Activated T-cell treated with anti-CD3 and anti-CD28 coated beads, Interleukin-2, amount 50 U/mL, for 48 hours (primary cell): ENCODE results near the gene STX8.

Source experiments
- DNase-seq, 2 experiments: peaks; one replicate each; pipeline ENCODE4 v3.0.0-alpha.2; 2020

The STX8 gene

DNA sequence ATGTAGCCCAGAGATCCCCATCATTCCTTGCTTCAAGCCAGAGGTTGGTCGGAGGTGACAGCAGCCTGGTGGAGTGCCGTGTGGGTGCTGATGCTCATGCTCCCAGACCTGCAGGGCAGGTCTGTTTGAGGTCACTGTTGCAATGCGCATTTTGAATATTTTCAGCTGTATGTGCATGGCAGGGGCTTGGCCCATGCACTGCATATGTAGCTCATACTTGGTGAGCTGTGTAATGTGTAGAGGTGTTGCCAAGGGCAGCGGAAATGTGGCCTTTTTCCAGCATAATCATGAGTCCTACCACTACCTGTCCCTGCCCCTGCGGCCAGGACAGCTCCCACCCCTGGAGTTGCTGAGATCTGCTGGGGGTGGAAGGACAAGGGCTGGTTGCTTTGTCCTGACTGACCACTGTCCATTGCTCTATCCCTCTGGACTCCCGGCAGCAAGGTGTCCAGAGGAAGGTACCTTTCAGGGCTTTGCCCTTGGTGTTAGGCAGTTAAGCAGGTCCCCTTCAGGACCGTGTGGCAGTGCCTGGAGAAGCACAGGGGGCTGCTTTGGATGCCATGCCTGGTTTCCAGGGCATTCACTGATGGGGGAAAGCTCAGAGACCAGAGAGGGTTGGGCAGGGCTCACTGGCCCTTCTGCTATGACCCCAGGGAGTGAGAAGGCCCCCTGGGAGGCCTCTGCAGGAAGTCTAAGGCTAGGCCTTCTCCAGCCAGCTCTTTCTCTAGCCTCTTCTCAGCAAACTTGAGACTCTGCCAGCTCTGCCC lies 339.2 kb downstream of the STX8 start:
- DNase-seq = no peak

DNA sequence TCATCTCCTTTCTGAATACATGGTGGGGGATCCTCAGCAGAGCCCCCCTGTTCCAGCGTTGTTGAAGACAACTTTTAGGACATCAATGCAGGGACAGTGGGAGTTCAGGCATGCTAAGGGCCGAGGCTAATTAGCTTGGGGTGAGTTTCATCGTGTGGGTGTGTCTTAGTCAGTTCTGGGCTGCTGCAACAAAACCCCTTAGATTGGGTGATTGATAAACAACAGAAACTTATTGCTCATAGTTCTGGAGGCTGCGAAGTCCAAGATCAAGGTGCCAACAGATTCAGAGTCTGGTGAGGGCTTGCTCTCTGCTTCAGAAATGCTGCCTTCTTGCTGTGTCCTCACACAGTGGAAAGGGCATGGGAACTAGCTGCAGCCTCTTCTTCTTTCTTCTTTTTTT lies 340.3 kb downstream of the STX8 start:
- peak; percentile 47 to 49 for DNase-seq

DNA sequence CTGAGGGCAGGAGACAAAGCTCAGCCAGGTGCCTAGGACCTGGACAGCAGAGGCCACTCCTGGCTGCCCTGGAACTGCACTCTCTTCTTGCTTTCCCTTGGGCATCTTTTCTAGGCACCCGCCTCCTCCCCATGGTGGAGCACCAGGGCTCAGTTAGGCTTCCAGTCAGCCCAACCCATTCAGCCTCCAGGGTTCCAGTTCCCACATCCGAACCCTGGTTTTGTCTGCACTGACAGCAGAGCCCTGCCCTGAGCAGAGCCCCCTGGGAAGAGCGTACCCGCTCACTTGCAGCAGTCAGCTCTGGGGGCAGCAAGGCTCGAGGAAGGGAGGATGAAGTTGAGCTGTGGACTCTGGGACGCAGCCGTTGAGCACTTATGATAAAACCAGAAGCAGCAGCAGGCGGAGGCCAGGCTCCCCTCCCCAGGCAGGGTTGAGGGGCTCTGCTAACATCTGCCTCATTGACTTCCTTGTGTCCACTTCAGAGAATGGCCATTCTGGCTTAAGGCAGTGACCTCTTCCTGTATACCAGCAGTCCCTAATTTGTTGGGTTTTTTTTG lies 341.2 kb downstream of the STX8 start:
- DNase-seq = no peak

DNA sequence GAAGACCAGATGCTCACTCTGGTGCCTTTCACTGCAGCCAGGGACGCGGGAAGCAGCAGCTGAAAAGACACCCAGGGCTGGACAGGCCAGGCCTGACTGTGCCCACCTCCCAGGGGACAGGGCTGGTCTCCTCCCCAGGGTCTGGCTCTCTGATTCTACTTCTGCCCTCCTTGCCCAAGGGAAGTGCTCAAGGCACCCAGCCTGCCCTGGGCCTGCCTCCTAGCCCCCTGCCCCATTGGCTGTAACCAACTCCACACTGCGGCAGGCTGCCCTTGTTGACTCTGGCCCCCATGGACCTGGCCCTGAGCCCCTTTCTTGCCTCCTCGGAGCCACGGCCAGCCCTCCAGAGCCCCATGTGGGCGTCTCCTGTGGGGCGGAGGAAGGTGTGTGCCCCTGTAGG lies 341.9 kb downstream of the STX8 start:
- no peak for DNase-seq

DNA sequence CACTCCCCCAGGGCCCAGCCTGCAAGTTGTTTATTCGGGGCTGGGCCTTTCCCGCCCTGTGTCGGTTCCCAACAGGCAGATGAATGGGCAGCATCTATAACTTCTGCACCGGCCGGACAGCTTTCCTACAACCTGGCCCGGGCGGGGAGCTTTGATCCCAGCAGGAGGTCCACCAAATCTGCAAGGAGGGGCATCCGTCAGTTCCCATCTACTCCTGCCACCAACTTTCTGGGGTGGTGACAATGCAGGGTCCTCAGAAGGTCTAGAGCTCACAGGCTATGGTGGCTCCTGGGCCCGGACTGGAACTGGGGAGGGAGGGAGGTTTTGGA lies 342.4 kb downstream of the STX8 start:
- no peak for DNase-seq

DNA sequence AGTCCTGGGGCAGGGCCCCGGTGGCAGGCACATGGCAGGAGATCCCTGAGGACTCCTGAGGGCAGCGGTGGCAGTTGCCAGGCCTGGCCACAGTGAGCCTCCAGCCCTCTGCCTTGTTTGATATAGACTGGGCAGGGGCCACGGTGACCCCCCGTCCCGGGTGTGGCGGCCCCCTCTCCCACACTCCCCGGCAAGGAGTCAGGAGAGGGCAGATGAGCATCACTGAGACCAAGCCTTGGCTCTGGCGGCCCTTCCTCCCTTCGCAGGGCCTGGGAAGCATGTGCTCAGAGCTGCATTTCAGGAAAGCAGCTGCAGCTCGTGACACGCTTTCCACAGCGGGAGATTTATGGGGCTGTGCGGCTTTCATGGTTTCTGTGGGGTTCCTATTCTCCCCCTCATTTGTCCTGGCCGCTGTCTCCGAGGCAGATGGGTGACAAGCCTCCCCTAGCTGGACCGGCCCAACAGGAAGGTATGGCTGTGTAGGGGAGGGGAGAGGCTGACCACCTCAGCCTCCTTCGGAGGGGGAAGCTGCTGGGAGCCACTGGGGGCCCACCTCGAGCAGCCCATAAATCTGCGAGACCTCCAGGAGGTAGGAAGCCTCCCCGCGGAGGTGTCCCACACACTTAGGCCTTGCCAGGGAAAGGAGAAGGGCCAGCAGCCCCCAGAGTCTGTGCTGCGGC lies 342.9 kb downstream of the STX8 start:
- no peak for DNase-seq

DNA sequence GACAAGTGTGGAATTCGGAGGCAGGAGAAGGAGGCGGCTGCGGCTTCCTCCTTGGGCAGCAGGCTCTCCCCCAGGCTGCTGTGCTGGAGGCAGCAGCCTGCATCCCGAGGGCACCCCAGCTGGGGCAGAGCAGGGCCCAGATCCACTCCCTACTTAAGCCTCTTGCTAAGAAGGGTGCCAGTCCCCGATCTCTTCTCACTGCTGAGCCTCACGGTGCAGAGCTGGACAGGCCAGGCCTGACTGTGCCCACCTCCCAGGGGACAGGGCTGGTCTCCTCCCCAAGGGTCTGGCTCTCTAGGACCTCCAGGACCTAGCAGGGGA lies 343.5 kb downstream of the STX8 start:
- no peak for DNase-seq

DNA sequence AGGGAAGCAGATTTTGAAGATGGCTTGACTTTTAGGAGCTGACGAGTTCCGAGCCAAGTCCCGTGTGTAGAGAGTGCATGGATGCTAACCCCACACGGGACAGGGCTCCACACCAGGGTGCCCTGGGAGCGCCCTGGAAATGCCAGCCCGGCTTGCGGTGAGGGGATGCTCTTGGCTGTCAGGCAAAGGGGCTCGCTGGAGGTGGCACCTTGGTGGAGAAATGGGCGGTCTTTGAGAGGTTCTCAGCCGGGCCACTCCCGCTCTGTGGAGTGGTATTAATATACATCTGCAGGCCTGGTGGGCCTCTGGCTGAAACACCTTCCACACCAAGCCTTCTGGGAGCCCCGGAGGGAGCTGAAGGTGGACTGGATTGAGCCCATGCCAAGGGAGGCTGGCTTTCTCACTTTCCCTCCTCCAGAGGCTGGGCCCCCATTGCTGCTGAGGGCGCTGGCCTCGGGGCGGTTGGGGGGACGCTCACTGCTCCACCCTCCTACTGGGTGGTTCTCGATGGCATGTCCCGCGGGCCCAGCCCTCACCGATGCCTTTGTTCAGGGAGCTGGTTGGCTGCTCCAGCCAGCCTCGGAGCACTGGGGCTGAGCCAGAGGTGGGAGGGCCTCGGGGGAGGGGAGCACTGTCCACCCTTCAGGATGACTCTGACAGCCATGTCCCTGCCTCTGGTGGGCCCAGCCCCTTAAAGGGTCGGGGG lies 344.0 kb downstream of the STX8 start:
- no peak for DNase-seq

DNA sequence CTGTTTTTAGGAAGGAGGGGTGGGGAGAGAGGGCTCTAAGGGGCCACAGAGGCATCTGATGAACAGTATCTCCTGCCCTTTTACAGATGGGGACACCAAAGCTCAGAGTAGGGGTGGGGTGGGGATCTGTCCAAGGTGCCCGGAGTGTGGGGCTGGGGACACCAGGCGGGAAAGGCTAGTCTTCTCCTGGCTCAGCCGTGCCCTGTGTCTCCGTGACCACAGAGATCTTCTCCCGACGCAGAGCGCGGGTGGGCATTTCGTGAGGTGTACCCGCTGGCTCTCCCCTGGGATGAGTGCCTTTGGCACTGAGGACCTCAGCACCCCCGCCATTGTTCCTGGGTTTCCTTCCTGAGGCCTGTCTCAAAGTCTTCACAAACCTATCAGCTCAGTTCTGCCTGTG lies 344.8 kb downstream of the STX8 start:
- DNase-seq = no peak

DNA sequence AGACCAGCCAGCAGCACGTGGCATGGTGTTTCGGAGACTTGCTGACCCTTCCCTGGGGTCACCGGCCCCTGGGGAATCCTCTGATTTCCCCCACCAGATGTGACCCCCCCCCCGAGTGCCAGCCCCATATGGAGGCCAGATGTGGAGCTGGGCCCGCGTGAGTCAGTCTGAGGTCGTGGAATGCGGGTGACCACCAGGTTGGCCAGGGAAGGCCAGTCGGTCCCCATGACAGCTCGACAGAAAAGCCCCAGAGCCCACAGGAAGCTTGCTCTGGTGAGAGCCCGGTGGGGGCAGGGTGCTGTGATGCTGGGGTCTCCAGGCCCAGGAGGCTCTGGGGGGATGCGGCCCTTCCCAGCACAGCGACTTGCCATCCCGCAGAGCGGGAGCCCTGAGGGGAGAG lies 345.3 kb downstream of the STX8 start:
- DNase-seq = no peak

DNA sequence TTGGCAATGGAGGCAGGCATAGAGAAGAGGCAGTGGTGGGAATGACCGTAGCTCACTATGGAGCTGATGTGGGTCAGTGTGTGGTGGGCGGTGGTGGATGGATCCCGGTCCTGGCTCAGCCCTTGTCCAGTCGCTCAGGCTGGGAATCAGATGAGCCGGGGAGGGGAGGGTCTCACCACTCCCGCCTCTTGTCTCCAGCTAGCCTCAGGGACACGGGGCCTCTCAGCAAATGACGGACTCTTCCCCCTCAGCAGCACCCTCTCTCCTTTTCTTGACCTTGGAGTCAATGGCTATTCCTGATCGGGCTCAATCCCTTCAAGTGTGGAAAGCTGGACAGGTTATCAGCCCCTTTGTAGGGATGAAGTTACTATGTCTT lies 345.8 kb downstream of the STX8 start:
- DNase-seq = no peak

DNA sequence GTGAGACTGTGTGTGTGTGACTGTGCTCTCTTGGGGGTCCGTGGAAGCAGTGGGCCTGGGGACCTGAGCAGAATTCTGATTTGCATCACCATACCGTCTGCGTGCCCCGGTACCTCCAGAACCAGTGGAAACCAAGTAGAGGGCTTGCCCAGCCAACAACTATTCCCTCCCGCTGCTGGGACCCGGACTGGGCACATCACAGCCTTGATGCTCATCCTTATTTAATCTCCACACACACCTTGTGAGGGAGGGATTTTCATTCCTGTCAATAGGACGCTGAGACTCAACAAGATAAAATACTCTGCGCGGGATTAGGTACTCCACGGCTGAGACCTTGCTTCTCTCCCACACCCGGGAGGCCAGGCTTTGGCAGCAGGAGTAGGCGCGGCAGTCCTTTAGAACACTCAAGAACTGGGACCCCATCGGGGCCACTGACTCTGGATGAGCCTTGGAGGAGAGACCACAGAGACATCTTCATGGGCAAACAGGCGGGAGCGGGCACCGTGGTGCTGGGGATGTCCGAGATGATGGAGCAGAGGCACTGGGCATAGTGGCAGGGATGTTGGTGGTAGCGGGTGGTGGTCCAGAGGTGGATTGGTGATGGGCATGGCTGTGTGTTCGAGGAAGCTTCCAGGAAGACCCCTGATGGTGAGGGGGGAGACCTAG lies 346.3 kb downstream of the STX8 start:
- no peak for DNase-seq

DNA sequence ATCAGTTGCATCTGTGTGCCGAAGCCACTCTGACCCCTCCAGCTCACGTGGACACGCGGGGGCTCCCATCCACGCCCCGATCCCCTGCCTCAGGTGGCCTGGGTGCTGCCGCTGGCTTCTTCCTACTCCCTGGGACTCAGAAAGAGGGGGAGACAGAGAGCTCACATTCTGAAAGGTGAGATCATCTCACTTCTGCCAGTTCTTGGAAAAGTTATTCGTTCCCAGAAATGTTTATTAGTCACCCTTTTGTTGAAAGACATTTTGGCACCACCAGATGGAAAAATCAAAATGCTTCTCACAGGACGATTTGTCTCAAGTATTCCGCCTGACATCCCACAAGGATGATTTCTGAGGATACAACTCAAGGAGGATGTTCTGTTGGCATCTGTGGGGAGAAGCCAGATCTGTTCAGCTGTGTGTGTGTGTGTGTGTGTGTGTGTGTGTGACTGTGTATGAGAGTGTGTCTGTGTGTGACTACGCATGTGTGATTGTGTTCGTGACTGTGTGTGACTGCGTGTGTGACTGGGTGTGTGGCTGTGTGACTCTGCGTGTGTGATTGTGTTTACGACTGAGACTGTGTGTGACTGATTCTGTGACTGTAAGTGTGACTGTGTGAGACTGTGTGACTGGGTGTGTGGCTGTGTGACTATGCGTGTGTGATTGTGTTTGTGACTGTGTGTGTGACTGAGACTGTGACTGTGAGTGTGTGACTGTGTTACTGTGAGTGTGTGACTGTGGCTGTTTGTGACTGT lies 347.0 kb downstream of the STX8 start:
- DNase-seq = peak in 1 of 2 experiments; percentile 44

DNA sequence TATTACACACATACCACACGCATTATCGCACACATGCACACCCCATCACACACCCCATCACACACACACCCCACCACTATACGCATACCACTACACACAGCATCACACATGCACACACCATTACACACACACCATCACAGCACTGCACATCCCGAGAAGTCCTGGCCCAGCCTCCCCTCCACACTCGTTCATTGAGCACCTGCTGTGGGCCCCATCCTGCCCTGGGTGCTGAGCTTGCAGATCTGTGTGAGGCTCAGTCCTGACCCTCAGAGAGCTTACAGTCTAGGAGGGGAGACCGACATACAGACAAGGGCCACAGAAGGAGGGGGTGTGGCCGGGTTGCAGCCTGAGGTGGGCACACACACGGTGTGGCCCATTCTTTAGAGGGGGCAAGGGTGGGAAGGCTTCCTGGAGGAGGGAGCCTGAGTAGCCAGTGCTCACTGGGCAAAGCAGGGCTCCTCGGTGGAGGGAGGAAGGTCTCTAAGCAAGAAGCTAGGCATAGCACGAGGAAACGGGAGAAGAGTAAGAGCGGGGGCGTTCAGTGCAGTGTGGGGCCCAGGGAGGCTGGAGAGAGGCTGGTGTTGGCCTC lies 347.7 kb downstream of the STX8 start:
- no peak for DNase-seq

DNA sequence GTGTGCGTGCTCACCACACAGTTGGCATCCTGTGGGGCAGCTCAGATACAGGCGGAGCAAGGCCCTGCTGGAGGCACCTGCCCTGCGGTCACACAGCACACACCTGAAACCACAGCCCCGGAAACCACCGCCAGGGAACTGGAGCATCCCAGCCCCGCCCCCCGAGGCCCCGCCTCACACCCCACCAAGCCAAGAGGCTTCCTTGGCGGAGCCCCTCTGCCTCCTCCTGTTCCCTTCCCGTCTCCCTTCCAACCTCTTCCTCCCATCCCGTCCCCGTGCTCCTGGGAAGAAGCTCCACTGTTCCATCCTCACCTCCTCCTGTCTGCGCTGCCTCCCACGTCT lies 348.9 kb downstream of the STX8 start:
- peak in 1 of 2 experiments; percentile 48 for DNase-seq

DNA sequence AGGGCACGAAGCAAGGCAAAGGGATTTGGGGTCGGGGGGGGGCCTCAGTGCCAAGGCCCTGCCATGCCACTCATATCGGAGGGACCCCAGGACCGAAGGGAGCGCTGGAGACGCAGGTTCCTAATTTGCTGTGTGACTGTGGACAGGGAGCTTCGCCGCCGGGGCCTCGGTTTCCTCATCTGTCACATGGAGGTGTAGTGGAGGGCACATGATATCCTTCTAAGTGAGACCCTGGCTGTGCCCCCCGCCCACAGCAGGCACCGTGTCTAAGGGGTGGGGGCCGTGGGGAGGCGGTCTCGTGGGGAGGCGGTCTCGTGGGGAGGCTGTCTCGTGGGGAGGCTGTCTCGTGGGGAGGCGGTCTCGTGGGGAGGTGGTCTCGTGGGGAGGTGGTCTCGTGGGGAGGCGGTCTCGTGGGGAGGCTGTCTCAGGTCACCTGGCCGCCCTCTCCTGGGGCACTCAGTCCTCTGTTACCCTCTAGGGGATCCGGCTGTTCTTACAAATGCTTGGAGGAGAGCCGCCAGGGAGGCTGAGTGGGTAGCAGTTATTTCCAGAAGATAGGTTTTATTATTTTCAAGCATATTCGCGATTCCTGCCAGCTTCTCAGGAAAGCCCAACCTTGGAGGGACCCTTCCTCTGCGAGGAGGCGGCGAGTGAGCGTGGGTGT lies 349.4 kb downstream of the STX8 start:
- no peak for DNase-seq

DNA sequence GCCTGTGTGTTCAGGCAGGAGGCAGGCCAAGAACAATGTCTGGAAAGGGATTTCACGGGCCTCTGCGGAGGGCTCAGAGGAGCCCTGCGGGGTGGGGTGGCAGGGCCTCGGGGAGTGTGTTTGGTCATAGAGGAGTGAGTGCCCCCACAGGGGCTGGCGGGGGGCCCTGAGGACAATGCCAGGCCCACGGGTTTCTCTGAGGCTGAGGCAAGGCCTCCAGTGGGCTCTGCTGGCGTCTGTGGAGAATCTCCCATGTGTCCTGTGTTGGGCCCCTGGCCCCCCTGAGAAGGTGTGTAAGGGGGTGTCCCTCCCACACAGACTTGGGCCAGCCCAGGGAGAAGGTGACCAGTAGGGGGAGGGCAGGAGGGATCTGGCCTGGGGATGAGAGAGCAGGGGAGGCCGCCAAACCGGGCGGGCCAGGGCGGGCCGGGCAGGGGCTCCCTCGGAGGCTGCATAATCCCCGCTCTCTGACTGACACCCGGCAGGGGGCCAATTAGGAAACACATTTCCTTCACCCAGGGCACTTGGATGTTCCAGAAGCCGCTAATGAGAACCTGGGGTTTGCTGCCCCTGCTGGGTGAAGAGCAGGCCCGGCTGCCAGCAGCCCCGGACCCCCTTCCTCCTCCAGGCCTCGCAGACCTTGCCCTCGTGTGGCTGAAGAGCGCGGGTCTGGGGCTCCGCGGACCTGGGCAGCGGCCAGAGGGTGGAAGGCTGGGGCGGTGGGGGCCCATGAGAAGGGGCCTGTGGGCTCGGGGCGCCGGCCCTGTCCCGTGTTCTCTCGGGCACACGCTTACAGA lies 350.1 kb downstream of the STX8 start:
- no peak for DNase-seq

DNA sequence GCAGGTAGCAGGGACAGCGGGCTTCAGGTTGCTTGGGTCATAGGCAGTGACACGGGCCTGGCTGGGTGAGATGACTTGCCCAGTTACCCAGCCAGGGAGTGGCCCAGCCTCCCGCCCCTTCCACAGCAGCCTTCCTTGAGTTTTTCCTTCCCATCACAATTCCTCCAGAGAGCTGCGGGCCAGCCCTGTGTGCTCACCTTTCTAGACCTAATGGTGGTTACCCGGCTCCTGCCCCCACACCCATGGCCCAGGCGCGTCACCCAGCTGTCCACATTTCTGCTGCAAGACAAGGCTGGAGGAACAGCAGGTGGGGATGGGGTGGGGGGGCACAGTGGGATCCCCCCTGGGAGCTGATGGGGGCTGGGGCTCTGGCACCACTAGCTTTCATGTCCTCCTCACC lies 351.1 kb downstream of the STX8 start:
- DNase-seq = no peak

DNA sequence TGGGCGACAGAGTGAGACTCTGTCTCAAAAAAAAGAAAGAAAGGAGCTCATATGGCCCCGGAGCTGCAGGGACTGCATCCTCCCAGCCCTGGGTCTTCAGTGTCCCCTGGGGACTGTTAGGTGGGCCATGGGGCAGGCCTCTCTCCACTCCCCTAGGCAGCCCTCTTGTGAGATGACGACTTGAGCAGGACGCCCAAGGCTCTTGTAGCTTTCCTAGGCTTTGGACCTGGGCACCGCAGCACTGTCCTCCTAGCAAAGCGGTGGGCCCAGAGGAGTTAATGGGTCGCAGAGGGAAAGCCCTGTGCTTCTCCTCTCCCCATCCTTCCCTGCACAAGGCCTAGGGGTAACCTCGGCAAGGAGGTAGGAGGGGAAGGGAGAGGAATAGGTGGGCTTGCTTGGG lies 352.1 kb downstream of the STX8 start:
- DNase-seq = no peak

DNA sequence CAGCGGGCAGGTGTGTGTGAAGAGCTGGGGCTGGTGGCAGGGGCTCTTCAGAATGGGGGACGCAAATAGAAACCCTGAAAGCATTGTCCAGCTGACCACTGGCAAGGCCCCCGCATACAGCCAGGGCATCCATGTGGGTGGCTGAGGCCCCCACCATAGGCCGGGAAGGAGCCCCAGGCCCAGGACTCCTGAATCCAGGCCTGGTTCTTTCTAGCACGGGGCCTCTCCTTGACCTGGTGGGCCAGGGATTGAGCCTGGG lies 353.8 kb downstream of the STX8 start:
- DNase-seq = no peak

DNA sequence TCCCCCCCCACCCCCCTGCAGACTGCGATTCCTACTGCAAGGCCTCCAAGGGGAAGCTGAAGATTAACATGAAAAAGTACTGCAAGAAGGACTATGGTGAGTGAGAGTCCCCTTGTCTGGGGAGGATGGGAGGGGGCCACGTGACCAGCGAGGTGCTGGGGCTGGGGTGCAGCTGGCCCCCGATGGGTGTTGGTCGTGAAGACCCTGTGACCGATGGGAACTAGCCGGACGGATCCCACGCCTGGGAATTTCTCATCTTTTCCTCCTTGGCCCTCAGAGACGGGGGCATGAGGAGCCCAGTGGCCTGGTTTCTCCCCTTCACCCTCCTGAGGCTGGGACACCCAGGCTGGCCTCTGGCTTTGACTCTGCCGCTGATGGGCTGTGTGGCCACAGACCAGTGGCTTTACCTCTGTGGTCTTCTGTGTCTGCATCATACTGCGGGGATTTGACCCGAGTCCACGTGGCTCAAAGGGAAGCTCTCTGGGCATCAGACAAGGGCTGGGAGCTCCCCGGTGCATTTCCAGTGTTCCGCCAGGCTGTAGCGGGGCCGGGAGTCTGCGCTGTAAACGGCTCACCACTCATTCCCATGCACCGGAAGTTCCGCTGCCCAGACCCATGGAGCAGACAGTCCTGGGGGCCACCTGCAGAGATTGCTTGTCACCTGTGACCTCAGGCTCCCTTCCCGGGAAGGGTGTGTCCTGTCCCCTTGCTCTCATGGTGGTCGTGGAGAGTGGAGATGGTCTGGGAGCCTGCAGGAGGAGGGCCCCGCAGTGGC lies 354.3 kb downstream of the STX8 start:
- no peak for DNase-seq
